Esophagus (tissue), 2 donors: ENCODE measurements around the gene PRM3. TPM values are rescaled to one million over a fixed set of nuclear protein-coding genes. Genes with fewer than 3 reads are reported as not detected.

Experiments used
- H3K27ac ChIP-seq, 2 donors: one replicate each; pipeline ENCODE4 v1.5.1; 2013; ENCODE audit warnings: low read depth in 2 of 2, mild to moderate bottlenecking in 2 of 2, inconsistent platforms in 1 of 2, low read length in 1 of 2, moderate library complexity in 1 of 2
- H3K27me3 ChIP-seq, 2 donors: one replicate each; pipeline ENCODE4 v1.6.1; 2013; ENCODE audit warnings: low read length in 2 of 2, control low read depth in 1 of 2, mild to moderate bottlenecking in 1 of 2; ENCODE audit not compliant: insufficient read depth in 2 of 2, control insufficient read depth in 1 of 2
- H3K36me3 ChIP-seq, 2 donors: one replicate each; pipeline ENCODE4 v1.6.1; 2013; ENCODE audit warnings: low read length in 1 of 2; ENCODE audit not compliant: control insufficient read depth in 2 of 2, insufficient read depth in 2 of 2
- H3K4me1 ChIP-seq, 2 donors: one replicate each; pipeline ENCODE4 v1.6.1; 2013; ENCODE audit warnings: low read length in 1 of 2; ENCODE audit not compliant: control insufficient read depth in 2 of 2, insufficient read depth in 2 of 2
- H3K4me3 ChIP-seq, 2 donors: one replicate each; pipeline ENCODE4 v1.5.1; 2013; ENCODE audit warnings: low read length in 2 of 2, mild to moderate bottlenecking in 2 of 2, low read depth in 1 of 2, moderate library complexity in 1 of 2
- H3K9me3 ChIP-seq, 2 donors: one replicate each; pipeline ENCODE4 v1.6.1; 2013; ENCODE audit warnings: mild to moderate bottlenecking in 2 of 2, low read depth in 1 of 2, low read length in 1 of 2, moderate library complexity in 1 of 2; ENCODE audit not compliant: control insufficient read depth in 2 of 2, insufficient read depth in 1 of 2
- WGBS, 2 donors: extraction: QIAGEN DNeasy Blood & Tissue Kit; methylation state at CpG; one replicate each; pipeline ENCODE4 v1.1.7; 2013; 5-methylcytosine and 5-hydroxymethylcytosine counted together
- polyA plus RNA-seq, 2 donors: library from polyadenylated mRNA; stranded (reverse); fragments of 200-250 nt; gene quantifications; one replicate each; pipeline ENCODE4 v1.2.3, GENCODE V29; 2013
- donor health status: healthy with polysubstance abuse.
- donor health status: Bipolar disorder and iron deficiency.

The PRM3 gene
- polyA plus RNA-seq, 2 donors = not detected

DNA sequence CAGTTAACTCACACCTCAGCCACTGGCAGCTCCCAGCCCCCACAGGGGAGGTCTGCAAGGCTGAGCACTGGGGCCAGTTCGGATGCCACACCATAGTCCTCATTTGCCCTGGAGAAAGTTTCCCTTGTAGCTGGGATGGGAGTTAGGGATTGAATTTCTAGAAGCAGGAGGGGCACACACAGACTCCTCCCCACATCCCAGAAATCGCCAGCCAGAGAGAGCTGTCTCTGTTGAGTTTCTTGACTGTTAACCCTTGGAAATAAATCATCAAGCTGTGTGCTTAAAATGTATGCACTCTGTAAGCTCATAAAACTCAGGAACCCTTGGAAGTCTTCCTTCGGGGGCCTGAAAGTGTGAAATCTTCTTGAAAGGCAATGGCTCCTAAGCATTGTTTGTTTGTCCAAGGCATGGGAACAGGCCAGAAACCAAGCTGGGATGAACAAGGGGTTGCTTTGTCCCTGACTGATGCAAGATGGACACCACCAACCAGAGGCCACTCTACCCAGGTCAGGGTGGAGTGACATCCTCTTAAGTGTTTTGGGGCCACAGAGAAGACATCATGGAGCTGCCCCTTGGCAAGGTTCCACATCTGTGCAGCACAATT is 394 bp upstream of the PRM3 start:
- Histone ChIP-seq H3K4me1 (peaks cover 0 to 5% of the 10 kb centered on the region in 2 donors), H3K27me3 (no peaks in the 10 kb centered on the region), H3K4me3 (no peak overlapping the region), H3K36me3 (no peaks in the 10 kb centered on the region), H3K9me3 (no peaks in the 10 kb centered on the region), H3K27ac (no peak overlapping the region)
- 64 to 72% methylated on average over 3 of the region's 3 CpGs for WGBS, 2 donors

DNA sequence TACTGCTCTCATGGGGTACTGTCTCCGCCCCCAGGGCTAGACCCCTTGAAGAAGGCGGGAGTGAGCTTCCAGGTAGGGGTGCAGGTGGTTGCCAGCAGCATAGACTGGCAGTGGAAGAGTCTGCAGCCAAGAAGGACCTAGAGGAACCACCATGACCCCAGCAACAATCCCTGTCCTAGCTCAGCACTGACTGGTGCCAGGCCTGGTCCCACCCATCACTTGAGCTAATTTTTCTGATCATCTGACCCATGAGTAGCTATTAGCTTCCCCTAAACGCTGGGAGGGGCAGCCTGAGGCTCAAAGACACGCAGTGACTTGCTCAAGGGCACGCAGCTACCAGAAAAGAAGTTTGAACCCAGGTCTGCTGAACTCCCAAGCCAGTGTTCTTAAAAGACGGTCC is 945 bp downstream of the PRM3 start:
- WGBS, 2 donors = 69 to 70% methylated on average over 6 of the region's 6 CpGs
- peaks cover 0 to 5% of the 10 kb centered on the region in 2 donors for H3K4me1 ChIP-seq
- H3K9me3 ChIP-seq = no peaks in the 10 kb centered on the region
- H3K4me3 ChIP-seq = no peak overlapping the region
- H3K27ac ChIP-seq = no peak overlapping the region
- H3K27me3 ChIP-seq = no peaks in the 10 kb centered on the region
- no peaks in the 10 kb centered on the region for H3K36me3 ChIP-seq

DNA sequence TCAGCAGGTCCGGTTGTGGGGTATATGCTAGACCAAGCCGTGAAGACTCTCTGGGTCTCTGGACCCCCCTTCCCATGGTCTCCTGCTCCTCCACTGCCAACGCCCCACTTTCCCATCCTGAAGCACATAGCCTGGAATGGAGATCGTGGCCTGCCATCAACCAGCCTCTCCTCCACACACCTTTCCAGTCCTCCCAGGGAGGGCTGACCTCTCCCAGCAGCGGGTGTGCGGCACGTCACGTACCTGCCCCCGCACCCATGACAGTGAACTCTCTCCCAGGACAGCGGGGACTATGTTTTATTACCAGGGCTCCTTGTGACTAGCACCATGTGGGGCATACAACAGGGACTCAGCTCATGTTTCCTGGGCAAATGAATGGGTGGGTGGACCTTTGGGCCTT is 1.8 kb downstream of the PRM3 start:
- 97 to 98% methylated on average over 10 of the region's 10 CpGs for WGBS, 2 donors
- H3K36me3 ChIP-seq = no peaks in the 10 kb centered on the region
- H3K4me1 ChIP-seq = peaks cover 0 to 5% of the 10 kb centered on the region in 2 donors
- no peak overlapping the region for H3K4me3 ChIP-seq
- no peak overlapping the region for H3K27ac ChIP-seq
- no peaks in the 10 kb centered on the region for H3K9me3 ChIP-seq
- no peaks in the 10 kb centered on the region for H3K27me3 ChIP-seq

DNA sequence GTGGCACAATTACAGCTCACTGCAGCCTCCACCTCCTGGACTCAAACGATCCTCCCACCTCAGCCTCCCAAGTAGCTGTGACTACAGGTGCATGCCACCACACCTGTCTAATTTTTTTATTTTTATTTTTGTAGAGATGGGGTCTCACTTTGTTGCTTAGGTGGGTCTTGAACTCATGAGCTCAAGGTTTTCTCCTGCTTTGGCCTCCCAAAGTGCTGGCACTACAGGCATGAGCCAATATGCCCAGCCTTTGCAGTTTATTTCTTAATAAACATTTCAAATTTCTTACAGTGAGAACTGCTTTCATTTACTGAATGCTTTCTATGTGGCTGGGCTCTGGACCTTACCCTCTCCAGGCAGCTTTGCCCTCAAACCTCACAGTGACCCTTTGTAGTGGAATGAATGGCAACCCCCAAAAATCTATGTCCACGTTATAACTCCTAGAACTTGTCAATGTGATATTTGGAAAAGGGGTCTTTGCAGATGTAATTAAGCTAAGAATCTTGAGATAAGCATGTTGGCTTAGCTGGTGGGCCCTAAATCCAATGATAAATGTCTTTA is 2.7 kb downstream of the PRM3 start:
- Histone ChIP-seq H3K4me3 (no peak overlapping the region), H3K36me3 (no peaks in the 10 kb centered on the region), H3K9me3 (no peaks in the 10 kb centered on the region), H3K27ac (no peak overlapping the region), H3K27me3 (no peaks in the 10 kb centered on the region), H3K4me1 (peaks cover 0 to 5% of the 10 kb centered on the region in 2 donors)
- WGBS, 2 donors = 89 to 92% methylated on average over 2 of the region's 2 CpGs

DNA sequence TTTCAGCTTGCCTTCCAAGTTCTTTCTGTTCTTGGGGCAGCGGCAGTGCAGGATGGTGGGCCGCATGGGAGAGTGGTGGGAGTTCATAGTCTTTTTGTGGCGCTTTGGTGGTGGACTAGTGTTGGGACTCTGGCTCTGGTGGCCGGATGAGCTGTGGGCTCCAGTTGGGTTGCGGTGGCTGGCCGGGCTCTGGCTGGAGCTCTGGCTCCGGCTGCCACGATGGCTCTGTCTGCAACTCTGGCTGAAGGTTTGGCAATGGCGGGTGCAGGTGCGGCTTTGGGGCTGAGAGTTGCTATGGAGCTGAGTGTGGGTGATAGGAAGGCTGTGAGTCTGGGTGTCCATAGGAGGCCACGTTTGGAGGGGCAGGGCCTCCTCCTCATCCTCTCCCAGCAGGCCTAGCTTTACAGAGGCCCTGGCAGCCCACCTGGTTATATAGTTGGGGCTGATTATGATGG is 4.5 kb downstream of the PRM3 start, which contains the start of gene TNP2:
TSS of gene TNP2 (minus strand) at position 405 of the 455 bp plus-strand sequence. CDS start at position 342, 63 bp downstream.
- no peak within 1 kb of the TSS for H3K27ac ChIP-seq
- WGBS, 2 donors = 94 to 98% methylated on average over 11 of the region's 11 CpGs
- H3K4me1 ChIP-seq = peaks cover 0 to 5% of the 10 kb centered on the region in 2 donors
- H3K9me3 ChIP-seq = no peaks in the 10 kb centered on the region
- no peaks in the 10 kb centered on the region for H3K36me3 ChIP-seq
- no peaks in the 10 kb centered on the region for H3K27me3 ChIP-seq
- H3K4me3 ChIP-seq = no peak within 1 kb of the TSS

DNA sequence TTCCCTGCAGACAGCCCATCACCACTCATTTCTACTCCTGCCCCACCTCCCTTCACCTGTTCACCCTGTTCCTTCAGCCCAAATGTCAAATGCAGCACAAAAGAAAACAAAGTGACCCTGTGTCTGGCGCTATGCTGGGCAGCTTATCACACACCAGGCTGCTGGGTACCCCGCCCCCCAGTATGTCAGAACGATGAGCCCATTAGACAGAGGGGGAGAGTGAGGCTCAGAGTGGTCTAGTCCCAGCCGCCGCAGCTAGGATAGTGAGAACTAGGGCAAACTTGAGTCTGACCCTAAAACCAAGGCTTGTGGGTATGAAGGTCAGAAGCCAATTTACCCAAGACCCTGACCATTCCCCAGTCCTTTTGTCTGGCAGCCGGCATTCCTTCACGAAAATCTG is 8.3 kb downstream of the PRM3 start:
- 76 to 92% methylated on average over 7 of the region's 7 CpGs for WGBS, 2 donors
- Histone ChIP-seq H3K4me1 (peaks cover 0 to 3% of the 10 kb centered on the region in 2 donors), H3K27me3 (no peaks in the 10 kb centered on the region), H3K36me3 (no peaks in the 10 kb centered on the region), H3K9me3 (no peaks in the 10 kb centered on the region), H3K4me3 (no peak overlapping the region), H3K27ac (no peak overlapping the region)

DNA sequence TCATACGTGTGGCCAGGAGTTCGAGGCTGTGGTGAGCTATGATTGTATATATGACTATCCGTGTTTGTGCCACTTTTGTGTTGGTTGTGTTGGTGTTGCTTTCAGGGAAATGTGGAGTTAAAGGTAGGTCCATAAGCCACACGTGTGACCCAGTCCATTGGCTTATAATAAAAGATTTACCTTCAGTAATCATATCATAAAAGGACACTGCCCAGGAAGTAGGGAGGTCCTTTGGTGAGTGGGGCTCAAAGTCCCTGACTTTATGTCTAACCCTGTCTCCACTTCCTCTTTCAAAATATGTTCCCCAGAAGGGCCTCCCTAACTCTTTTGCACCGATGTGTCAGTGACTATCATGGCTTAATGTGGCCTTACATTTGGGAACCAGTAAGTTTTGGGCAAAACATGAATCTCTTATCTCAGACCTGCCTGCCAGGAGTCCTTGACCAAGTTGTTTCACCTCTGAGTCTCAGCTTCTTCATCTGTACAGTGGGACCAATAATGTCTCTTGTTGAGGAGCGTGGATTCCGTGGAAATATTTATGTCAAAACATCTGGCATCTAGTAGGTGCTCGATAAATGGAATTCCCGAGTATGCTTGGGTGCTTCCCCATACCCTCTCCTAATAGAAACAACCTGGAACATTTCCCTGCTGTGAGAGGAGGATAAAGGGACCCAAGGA is 9.1 kb downstream of the PRM3 start:
- H3K9me3 ChIP-seq = no peaks in the 10 kb centered on the region
- no peak overlapping the region for H3K4me3 ChIP-seq
- H3K27me3 ChIP-seq = no peaks in the 10 kb centered on the region
- H3K4me1 ChIP-seq = peaks cover 0 to 3% of the 10 kb centered on the region in 2 donors
- 73 to 79% methylated on average over 9 of the region's 9 CpGs for WGBS, 2 donors
- no peaks in the 10 kb centered on the region for H3K36me3 ChIP-seq
- no peak overlapping the region for H3K27ac ChIP-seq

DNA sequence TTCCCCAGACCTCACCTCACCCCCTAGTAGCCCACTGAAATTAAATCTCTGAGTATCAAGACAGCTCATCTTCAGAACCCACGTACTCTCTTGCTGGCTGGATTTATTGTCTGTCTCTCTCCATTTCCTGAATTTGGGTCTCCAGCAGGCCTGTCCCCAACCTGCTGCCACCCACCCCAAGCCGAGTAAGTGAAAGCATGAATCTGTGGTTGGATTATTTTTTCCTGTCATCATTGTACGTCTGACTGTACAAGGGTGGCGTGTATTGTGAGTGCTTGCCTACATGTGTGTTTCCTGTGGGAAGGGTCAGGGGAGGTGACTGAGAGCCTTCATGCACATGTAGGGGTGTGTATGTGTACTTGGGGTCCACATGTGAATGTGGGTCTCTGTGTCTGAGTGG is 9.7 kb downstream of the PRM3 start:
- Histone ChIP-seq H3K36me3 (no peaks in the 10 kb centered on the region), H3K4me3 (no peak overlapping the region), H3K27ac (no peak overlapping the region), H3K27me3 (no peaks in the 10 kb centered on the region), H3K9me3 (no peaks in the 10 kb centered on the region), H3K4me1 (peaks cover 0 to 6% of the 10 kb centered on the region in 2 donors)
- 63 to 67% methylated on average over 4 of the region's 4 CpGs for WGBS, 2 donors

DNA sequence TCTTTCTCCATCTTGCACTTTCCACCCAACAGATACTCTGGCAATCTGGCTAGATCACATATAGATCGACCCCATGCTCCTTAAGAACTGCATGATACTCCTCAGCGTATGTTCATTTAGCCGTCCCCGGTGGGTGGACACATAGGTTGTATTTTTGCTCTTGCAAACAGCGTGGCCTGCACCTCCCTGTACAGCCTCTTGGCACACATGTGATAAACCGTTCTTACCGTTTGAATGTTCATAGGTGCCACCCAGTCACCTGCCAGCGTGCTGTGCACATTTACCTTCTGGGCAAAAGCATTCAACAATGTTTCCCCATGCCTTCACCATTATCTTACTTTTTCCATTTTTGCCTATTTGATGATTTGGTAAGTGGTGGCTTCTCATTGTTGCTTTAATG is 10.5 kb downstream of the PRM3 start:
- 68 to 69% methylated on average over 8 of the region's 8 CpGs for WGBS, 2 donors
- no peak overlapping the region for H3K4me3 ChIP-seq
- H3K27ac ChIP-seq = no peak overlapping the region
- H3K27me3 ChIP-seq = no peaks in the 10 kb centered on the region
- H3K4me1 ChIP-seq = peaks cover 0 to 6% of the 10 kb centered on the region in 2 donors
- no peaks in the 10 kb centered on the region for H3K36me3 ChIP-seq
- no peaks in the 10 kb centered on the region for H3K9me3 ChIP-seq
